ENCODE results near the gene XYLT1. TPM values are rescaled to one million over a fixed set of nuclear protein-coding genes. Genes with fewer than 3 reads are reported as not detected.

Gene XYLT1
- total RNA-seq, 6 experiments from 2014 or later = 22.0 to 51.1 (median 27.5) TPM

DNA sequence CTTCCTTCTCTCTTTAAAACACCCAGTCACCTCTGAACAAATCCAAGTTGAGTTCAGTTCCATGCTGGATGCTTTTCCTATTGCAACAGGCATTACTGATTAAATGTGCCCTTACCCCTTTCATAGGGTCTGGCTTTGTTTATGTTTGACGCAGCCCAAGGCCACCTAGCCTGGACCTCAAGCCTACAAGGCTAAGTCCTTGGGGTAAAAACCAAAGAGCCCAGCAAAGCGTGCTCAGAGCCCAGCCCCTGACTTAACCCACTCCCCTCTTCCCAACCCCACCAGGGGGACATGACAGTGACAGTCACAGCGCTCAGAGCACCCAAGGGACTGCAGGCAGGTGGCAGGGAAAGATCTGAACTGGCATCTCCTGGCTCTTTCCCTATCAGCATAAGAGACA lies 200.6 kb downstream of the XYLT1 start:
- no peak for DNase-seq
- H3K9me3 Mint-ChIP-seq = no peaks in the 10 kb centered on the region
- H3K4me3 Mint-ChIP-seq = no peak overlapping the region
- H3K4me1 Mint-ChIP-seq (ENCODE audit: low read depth) = peaks cover 37% of the 10 kb centered on the region
- H3K36me3 Mint-ChIP-seq (ENCODE audit: low read depth) = no peaks in the 10 kb centered on the region
- TF ChIP-seq, protein P1, sequence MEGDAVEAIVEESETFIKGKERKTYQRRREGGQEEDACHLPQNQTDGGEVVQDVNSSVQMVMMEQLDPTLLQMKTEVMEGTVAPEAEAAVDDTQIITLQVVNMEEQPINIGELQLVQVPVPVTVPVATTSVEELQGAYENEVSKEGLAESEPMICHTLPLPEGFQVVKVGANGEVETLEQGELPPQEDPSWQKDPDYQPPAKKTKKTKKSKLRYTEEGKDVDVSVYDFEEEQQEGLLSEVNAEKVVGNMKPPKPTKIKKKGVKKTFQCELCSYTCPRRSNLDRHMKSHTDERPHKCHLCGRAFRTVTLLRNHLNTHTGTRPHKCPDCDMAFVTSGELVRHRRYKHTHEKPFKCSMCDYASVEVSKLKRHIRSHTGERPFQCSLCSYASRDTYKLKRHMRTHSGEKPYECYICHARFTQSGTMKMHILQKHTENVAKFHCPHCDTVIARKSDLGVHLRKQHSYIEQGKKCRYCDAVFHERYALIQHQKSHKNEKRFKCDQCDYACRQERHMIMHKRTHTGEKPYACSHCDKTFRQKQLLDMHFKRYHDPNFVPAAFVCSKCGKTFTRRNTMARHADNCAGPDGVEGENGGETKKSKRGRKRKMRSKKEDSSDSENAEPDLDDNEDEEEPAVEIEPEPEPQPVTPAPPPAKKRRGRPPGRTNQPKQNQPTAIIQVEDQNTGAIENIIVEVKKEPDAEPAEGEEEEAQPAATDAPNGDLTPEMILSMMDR (IDR thresholded peaks at IDR 0.05) = no peak
- peaks cover 6% of the 10 kb centered on the region for H3K27me3 Mint-ChIP-seq (ENCODE audit: insufficient read depth)
- H3K27ac Mint-ChIP-seq = no peak overlapping the region

- H3K27me3 Mint-ChIP-seq (ENCODE audit: insufficient read depth) = peaks cover 6% of the 10 kb centered on the region
- no peak overlapping the region for H3K4me3 Mint-ChIP-seq
- TF ChIP-seq, protein P1 (IDR thresholded peaks at IDR 0.05) = no peak
- H3K27ac Mint-ChIP-seq = no peak overlapping the region; the same call in 1 of the 2 replicates
- no peaks in the 10 kb centered on the region for H3K9me3 Mint-ChIP-seq
- no peak for DNase-seq
- H3K36me3 Mint-ChIP-seq (ENCODE audit: low read depth) = no peaks in the 10 kb centered on the region
- peaks cover 35% of the 10 kb centered on the region for H3K4me1 Mint-ChIP-seq (ENCODE audit: low read depth)
These were observed 201.3 kb downstream of the XYLT1 start for GRCh38 chr16:17269439-17269838.

DNA sequence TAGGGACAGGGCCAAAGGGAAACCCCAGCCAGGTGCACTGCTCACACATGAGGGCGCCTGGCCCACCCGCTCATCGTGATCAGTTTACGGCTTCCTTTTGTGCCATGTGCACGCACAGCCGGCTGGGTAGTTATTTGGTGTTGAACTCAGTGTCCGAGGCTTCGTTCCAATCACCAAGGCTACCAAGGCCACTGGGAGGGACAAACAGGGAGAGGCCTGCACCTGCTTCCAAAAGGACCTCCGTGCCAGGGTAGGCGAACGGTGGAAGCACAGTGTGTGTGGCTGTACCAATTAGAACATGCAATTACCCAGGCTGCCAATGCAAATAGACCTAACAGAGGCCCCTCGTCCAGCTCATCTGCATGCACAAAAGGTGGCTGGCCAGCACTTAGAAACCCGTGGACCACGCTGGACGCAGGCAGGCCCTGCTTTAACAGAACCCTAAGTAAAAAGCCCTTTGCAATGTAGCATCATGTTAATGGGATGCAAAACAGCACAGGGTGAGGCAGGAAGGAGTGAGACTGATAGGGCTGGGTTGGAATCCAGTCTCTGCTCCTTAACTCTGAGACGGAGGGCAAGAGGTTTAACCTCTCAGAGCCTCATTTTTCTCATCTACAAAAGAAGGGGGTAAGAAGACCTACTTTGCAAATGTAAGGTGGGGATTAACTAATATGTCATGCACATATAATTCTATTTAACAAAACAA lies 204.0 kb downstream of the XYLT1 start:
- Mint-ChIP-seq H3K9me3 (no peaks in the 10 kb centered on the region), H3K27ac (no peak overlapping the region), H3K36me3 (ENCODE audit: low read depth) (no peaks in the 10 kb centered on the region), H3K4me3 (no peak overlapping the region), H3K4me1 (ENCODE audit: low read depth) (peaks cover 18% of the 10 kb centered on the region), H3K27me3 (ENCODE audit: insufficient read depth) (peaks cover 6% of the 10 kb centered on the region)
- TF ChIP-seq, protein P1 (IDR thresholded peaks at IDR 0.05) = no peak
- no peak for DNase-seq

DNA sequence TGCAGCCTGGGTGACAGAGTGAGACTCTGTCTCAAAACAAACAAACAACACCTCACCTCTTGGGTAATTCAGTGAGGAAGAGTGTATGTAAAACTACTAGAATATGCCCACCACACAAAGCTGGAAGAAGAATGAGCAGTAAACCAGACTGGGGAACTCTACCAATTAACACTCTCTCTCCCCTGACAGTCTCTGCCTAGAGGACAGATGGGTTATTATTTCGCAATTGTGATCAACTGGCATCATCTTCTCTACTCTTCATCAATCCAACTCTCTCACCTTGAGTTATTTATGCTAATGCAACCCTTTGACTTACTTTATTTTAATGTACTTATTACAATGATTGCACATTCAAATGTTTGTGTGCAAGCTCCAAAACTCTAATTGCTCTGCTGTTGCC lies 205.6 kb downstream of the XYLT1 start:
- H3K27ac Mint-ChIP-seq = no peak overlapping the region
- H3K4me1 Mint-ChIP-seq (ENCODE audit: low read depth) = peaks cover 2% of the 10 kb centered on the region; the same call in 1 of the 2 replicates
- no peaks in the 10 kb centered on the region for H3K36me3 Mint-ChIP-seq (ENCODE audit: low read depth)
- no peaks in the 10 kb centered on the region for H3K9me3 Mint-ChIP-seq
- H3K4me3 Mint-ChIP-seq = no peak overlapping the region
- TF ChIP-seq, protein P1 (IDR thresholded peaks at IDR 0.05) = no peak
- DNase-seq = no peak
- peaks cover 3% of the 10 kb centered on the region; the same call in 1 of the 2 replicates for H3K27me3 Mint-ChIP-seq (ENCODE audit: insufficient read depth)

GRCh38 chr16:17261197-17261858 lies 209.4 kb downstream of the XYLT1 start:
- Mint-ChIP-seq H3K9me3 (no peaks in the 10 kb centered on the region), H3K27me3 (ENCODE audit: insufficient read depth) (no peaks in the 10 kb centered on the region), H3K4me1 (ENCODE audit: low read depth) (no peaks in the 10 kb centered on the region), H3K4me3 (no peak overlapping the region), H3K36me3 (ENCODE audit: low read depth) (peaks cover 6% of the 10 kb centered on the region; the same call in 1 of the 2 replicates), H3K27ac (no peak overlapping the region)
- DNase-seq = no peak
- TF ChIP-seq, protein P1 (IDR thresholded peaks at IDR 0.05) = no peak

Measured in HFFc6 (cell line).